Stimulated activated CD8-positive, alpha-beta memory T cell treated with anti-CD3 and anti-CD28 coated beads, Interleukin-7, amount 100 ng/mL, for 24 hours (primary cell): Measurements from ENCODE around the gene ABHD2.
"Not testable (repeated sequence)": the region's sequence is repeated elsewhere in the genome, so short reads cannot be mapped to it uniquely, and the experiment has no call there.

Source experiments
- DNase-seq: peaks from one replicate; pipeline ENCODE4 v3.0.0-alpha.2; 2020; ENCODE audit warnings: low read depth

The ABHD2 gene

GRCh38 chr15:89075101-89075640 lies 13.1 kb upstream of the ABHD2 start:
- no peak for DNase-seq

- DNase-seq = no peak
These were observed 12.4 kb upstream of the ABHD2 start for GRCh38 chr15:89075846-89076245.

- DNase-seq = no peak
These were observed 10.5 kb upstream of the ABHD2 start for GRCh38 chr15:89077750-89078149.

GRCh38 chr15:89078851-89079810 lies 9.1 kb upstream of the ABHD2 start:
- no peak for DNase-seq

- DNase-seq = no peak
These were observed 6.4 kb upstream of the ABHD2 start for GRCh38 chr15:89081878-89082277.

- no peak for DNase-seq
These were observed 5.0 kb upstream of the ABHD2 start for GRCh38 chr15:89083246-89083645.

GRCh38 chr15:89085289-89085926 lies 2.8 kb upstream of the ABHD2 start:
- no peak for DNase-seq

- not testable (repeated sequence) for DNase-seq
These were observed 2.3 kb upstream of the ABHD2 start for GRCh38 chr15:89085933-89086332.

- not testable (repeated sequence) for DNase-seq
These were observed 1.9 kb upstream of the ABHD2 start for GRCh38 chr15:89086390-89086789.

GRCh38 chr15:89087161-89087829 lies 961 bp upstream of the ABHD2 start:
- no peak for DNase-seq

GRCh38 chr15:89088605-89089315 lies 504 bp downstream of the ABHD2 start:
- DNase-seq = no peak

GRCh38 chr15:89089316-89090230 lies 1.3 kb downstream of the ABHD2 start:
- DNase-seq = no peak

GRCh38 chr15:89090791-89091626 lies 2.8 kb downstream of the ABHD2 start:
- DNase-seq = no peak

GRCh38 chr15:89091627-89092220 lies 3.5 kb downstream of the ABHD2 start:
- no peak for DNase-seq

GRCh38 chr15:89093509-89093908 lies 5.3 kb downstream of the ABHD2 start:
- no peak for DNase-seq

GRCh38 chr15:89095073-89095472 lies 6.8 kb downstream of the ABHD2 start:
- DNase-seq = no peak

GRCh38 chr15:89095556-89095955 lies 7.3 kb downstream of the ABHD2 start:
- DNase-seq = no peak

- DNase-seq = no peak
These were observed 8.4 kb downstream of the ABHD2 start for GRCh38 chr15:89096664-89097063.

- no peak for DNase-seq
These were observed 9.1 kb downstream of the ABHD2 start for GRCh38 chr15:89097313-89097712.
